Hepatocyte (in vitro differentiated cells): ENCODE data around the gene DDC. TPM values are rescaled to one million over a fixed set of nuclear protein-coding genes. Genes with fewer than 3 reads are reported as not detected.

ENCODE experiments used
- DNase-seq: peaks from one replicate; pipeline ENCODE4 v3.0.0-alpha.2; 2016; ENCODE audit warnings: low spot score
- H2AFZ ChIP-seq: fragments of 200-600 bp; sonication (generic); 2 replicates; pipeline ENCODE4 v1.6.0; 2016; ENCODE audit warnings: antibody characterized with exemption, mild to moderate bottlenecking
- H3K27ac ChIP-seq: fragments of 200-600 bp; sonication (generic); 2 replicates; pipeline ENCODE4 v1.5.1; 2016; ENCODE audit warnings: mild to moderate bottlenecking
- H3K27me3 ChIP-seq: fragments of 200-600 bp; sonication (generic); 2 replicates; pipeline ENCODE4 v1.6.1; 2016
- H3K36me3 ChIP-seq: fragments of 200-600 bp; sonication (generic); replicated peaks from 2 replicates; pipeline ENCODE4 v1.5.1; 2016; ENCODE audit warnings: low read depth; ENCODE audit not compliant: insufficient read depth
- H3K4me1 ChIP-seq: fragments of 200-600 bp; sonication (generic); 2 replicates; pipeline ENCODE4 v1.5.1; 2016; ENCODE audit warnings: mild to moderate bottlenecking, moderate library complexity; ENCODE audit not compliant: insufficient read depth
- H3K4me2 ChIP-seq: fragments of 200-600 bp; sonication (generic); 2 replicates; pipeline ENCODE4 v1.6.0; 2016
- H3K4me3 ChIP-seq: fragments of 200-600 bp; sonication (generic); 2 replicates; pipeline ENCODE4 v1.5.1; 2016; ENCODE audit warnings: mild to moderate bottlenecking
- H3K79me2 ChIP-seq: fragments of 200-600 bp; sonication (generic); 2 replicates; pipeline ENCODE4 v1.6.0; 2017; ENCODE audit warnings: mild to moderate bottlenecking
- H3K9me2 ChIP-seq: fragments of 200-600 bp; sonication (generic); replicated peaks from 2 replicates; pipeline ENCODE4 v1.6.0; 2017; ENCODE audit warnings: mild to moderate bottlenecking; ENCODE audit not compliant: insufficient read depth
- H3K9me3 ChIP-seq: fragments of 200-600 bp; sonication (generic); 2 replicates; pipeline ENCODE4 v1.5.1; 2016; ENCODE audit warnings: low read depth, mild to moderate bottlenecking
- H4K20me1 ChIP-seq: fragments of 200-600 bp; sonication (generic); 2 replicates; pipeline ENCODE4 v1.6.0; 2016; ENCODE audit warnings: mild to moderate bottlenecking; ENCODE audit not compliant: insufficient read depth, poor library complexity, severe bottlenecking
- CTCF ChIP-seq: fragments of 200-600 bp; sonication (generic); IDR thresholded peaks from 2 replicates; pipeline ENCODE4 v1.5.1; 2016; ENCODE audit warnings: antibody characterized with exemption, mild to moderate bottlenecking; ENCODE audit not compliant: poor library complexity
- EZH2 ChIP-seq: fragments of 200-600 bp; sonication (generic); IDR thresholded peaks from 2 replicates; pipeline ENCODE4 v1.6.1; 2016; ENCODE audit warnings: antibody characterized with exemption, mild to moderate bottlenecking, borderline replicate concordance
- EZH2phosphoT487 ChIP-seq: fragments of 200-600 bp; sonication (generic); IDR thresholded peaks from one replicate; pipeline ENCODE4 v1.6.1; 2018; ENCODE audit warnings: antibody characterized with exemption, mild to moderate bottlenecking, low read depth, moderate library complexity; ENCODE audit not compliant: unreplicated experiment, severe bottlenecking
- WGBS: methylation state at CpG from one replicate; pipeline ENCODE4 v1.1.6; 2016; ENCODE audit warnings: low lambda C conversion rate; ENCODE audit errors: missing lambda C conversion rate; 5-methylcytosine and 5-hydroxymethylcytosine counted together
- polyA plus RNA-seq: library from polyadenylated mRNA; unstranded; fragments of >200 nt; fragmentation: Nextera tagmentation; extraction: Ambion mirVana; gene quantifications from 2 replicates; pipeline ENCODE4 v1.2.1, GENCODE V29; 2016
- small RNA-seq: library from RNA; depleted of rRNA; stranded (forward); fragments of <200 nt; gene quantifications from one replicate; pipeline ENCODE3, GENCODE V24; 2014
- total RNA-seq: library from RNA; depleted of rRNA; stranded (reverse); fragments of >200 nt; gene quantifications from 2 replicates; pipeline ENCODE4 v1.2.3, GENCODE V29; 2014

Gene DDC
- total and polyA plus RNA-seq, 2 experiments from 2014 or later, result 42.4 to 56.1 TPM

DNA sequence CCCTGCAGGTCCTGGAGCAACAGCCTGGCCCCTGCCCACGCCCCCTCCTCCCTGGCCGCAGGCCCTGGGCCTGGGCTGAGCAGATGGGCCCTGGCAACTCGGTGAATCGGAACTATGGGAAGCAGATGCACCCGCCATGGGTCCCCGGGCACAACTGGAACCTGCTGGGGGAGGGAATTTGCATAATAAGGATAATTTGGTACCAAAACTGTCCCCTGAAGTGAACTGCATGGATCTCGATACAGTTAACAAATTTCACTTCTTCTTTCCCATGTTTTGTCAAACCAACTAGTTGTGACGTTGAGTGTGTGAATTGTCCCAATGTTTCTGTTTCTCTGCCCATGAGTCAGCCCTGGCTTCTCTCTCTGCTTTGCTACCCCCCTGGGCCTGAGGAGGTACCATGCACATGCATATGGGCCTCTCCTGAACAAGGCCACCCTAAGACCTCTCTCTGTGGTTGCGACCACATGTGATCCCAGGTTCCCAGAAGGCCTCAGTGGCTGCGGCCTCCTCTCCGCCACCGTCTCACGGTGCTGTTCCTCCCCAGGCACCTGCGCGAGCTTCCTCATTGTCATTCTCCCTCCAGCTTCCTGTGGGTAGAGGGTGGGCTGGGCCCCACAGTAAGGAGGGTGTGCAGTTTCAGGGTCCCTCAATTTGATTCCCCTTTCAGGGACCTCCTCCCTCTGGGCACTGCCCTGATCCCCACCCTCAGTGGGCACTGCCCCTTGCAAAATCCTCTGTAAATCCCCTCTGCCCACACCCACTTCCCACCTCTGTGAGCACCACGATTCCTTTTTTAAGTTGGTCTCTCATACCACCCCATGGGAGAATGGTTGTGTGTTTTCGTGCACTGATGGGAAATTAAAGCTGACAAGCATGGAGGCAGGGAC lies 155.1 kb downstream of the DDC start:
- Histone ChIP-seq H3K9me3 (no peaks in the 10 kb centered on the region), H3K79me2 (no peaks in the 10 kb centered on the region), H3K4me3 (no peak overlapping the region), H4K20me1 (no peaks in the 10 kb centered on the region), H3K4me1 (no peaks in the 10 kb centered on the region), H3K36me3 (no peaks in the 10 kb centered on the region), H2AFZ (no peak overlapping the region), H3K4me2 (no peak overlapping the region), H3K9me2 (no peaks in the 10 kb centered on the region), H3K27me3 (peaks cover 11% of the 10 kb centered on the region), H3K27ac (no peak overlapping the region)
- 92% methylated on average over 17 of the region's 17 CpGs for WGBS
- no peak for TF ChIP-seq EZH2
- TF ChIP-seq CTCF, result no peak
- TF ChIP-seq EZH2phosphoT487, result no peak
- DNase-seq, result no peak

Small RNA genes lying within 50 kb of the gene (small RNA-seq; reads per million reads assigned to genes)
- not detected for gene RNU6-1091P

Other genes with a start within 250 kb of the DDC start
- 11.8 and 13.6 TPM in 2 replicates for gene FIGNL1, start 115.1 kb downstream of the DDC start, total RNA-seq
- gene FIGNL1, start 115.1 kb downstream of the DDC start, polyA plus RNA-seq, result 2.7 and 4.3 TPM in 2 replicates
- 51.0 and 65.9 TPM in 2 replicates for gene GRB10, start 217.5 kb upstream of the DDC start, total RNA-seq
- 47.6 and 53.4 TPM in 2 replicates for gene GRB10, start 217.5 kb upstream of the DDC start, polyA plus RNA-seq